Neuronal stem cell (in vitro differentiated cells): ENCODE results near the gene STIP1.

Experiments
- DNase-seq: peaks from one replicate; pipeline ENCODE4 v3.0.0-alpha.2; 2013; ENCODE audit warnings: low spot score
- H2AFZ ChIP-seq: one replicate; pipeline ENCODE4 v1.6.1; 2013; ENCODE audit warnings: mild to moderate bottlenecking, low read length, inconsistent platforms
- H2AK5ac ChIP-seq: 2 replicates; pipeline ENCODE4 v1.6.1; 2013; ENCODE audit warnings: low read depth, mild to moderate bottlenecking, inconsistent platforms, low read length, moderate library complexity, mixed read lengths
- H2BK120ac ChIP-seq: 2 replicates; pipeline ENCODE4 v1.6.1; 2013; ENCODE audit warnings: low read depth, mild to moderate bottlenecking, inconsistent platforms, low read length, moderate library complexity, mixed read lengths
- H2BK12ac ChIP-seq: one replicate; pipeline ENCODE4 v1.6.1; 2013; ENCODE audit warnings: low read length, inconsistent platforms
- H2BK15ac ChIP-seq: 2 replicates; pipeline ENCODE4 v1.6.1; 2013; ENCODE audit warnings: mild to moderate bottlenecking, low read length, inconsistent platforms, mixed read lengths
- H2BK5ac ChIP-seq: one replicate; pipeline ENCODE4 v1.6.1; 2013; ENCODE audit warnings: inconsistent platforms, mild to moderate bottlenecking, low read length, moderate library complexity
- H3K14ac ChIP-seq: one replicate; pipeline ENCODE4 v1.6.1; 2013; ENCODE audit warnings: low read length, inconsistent platforms
- H3K18ac ChIP-seq: 2 replicates; pipeline ENCODE4 v1.6.1; 2013; ENCODE audit warnings: low read length, inconsistent platforms
- H3K23ac ChIP-seq: 2 replicates; pipeline ENCODE4 v1.6.1; 2013; ENCODE audit warnings: low read depth, mild to moderate bottlenecking, mixed read lengths, low read length, inconsistent platforms; ENCODE audit not compliant: poor library complexity
- H3K27ac ChIP-seq: replicated peaks from 3 replicates; pipeline ENCODE4 v1.5.1; 2013; ENCODE audit warnings: low read length, inconsistent platforms
- H3K27me3 ChIP-seq, 3 experiments: 2 replicates each; pipeline ENCODE4 v1.6.1; 2013; ENCODE audit warnings: low read length in 3 of 3, mild to moderate bottlenecking in 2 of 3, inconsistent platforms in 1 of 3, low read depth in 1 of 3, mixed read lengths in 1 of 3, moderate library complexity in 1 of 3; ENCODE audit not compliant: control insufficient read depth in 3 of 3, insufficient read depth in 3 of 3
- H3K36me3 ChIP-seq, 2 donors: replicated peaks in 1 of 2; 2 replicates each; pipeline ENCODE4 v1.6.1; 2013; ENCODE audit warnings: low read length in 2 of 2; ENCODE audit not compliant: control insufficient read depth in 2 of 2, insufficient read depth in 2 of 2
- H3K4ac ChIP-seq: 2 replicates; pipeline ENCODE4 v1.6.1; 2013; ENCODE audit warnings: inconsistent platforms, mild to moderate bottlenecking, low read length, moderate library complexity
- H3K4me1 ChIP-seq, 2 donors: 1 replicate in 1 of 2; 2 replicates in 1 of 2; pipeline ENCODE4 v1.6.1; 2013; ENCODE audit warnings: low read length in 2 of 2, low read depth in 1 of 2; ENCODE audit not compliant: control insufficient read depth in 2 of 2, insufficient read depth in 1 of 2
- H3K4me2 ChIP-seq: one replicate; pipeline ENCODE4 v1.6.1; 2013; ENCODE audit warnings: mild to moderate bottlenecking, low read length, inconsistent platforms; ENCODE audit not compliant: insufficient read depth, poor library complexity, severe bottlenecking
- H3K4me3 ChIP-seq, 2 donors: 2 replicates each; pipeline ENCODE4 v1.5.1; 2013; ENCODE audit warnings: low read length in 2 of 2, mild to moderate bottlenecking in 2 of 2, inconsistent platforms in 1 of 2, moderate library complexity in 1 of 2
- H3K79me1 ChIP-seq: one replicate; pipeline ENCODE4 v1.6.1; 2013; ENCODE audit warnings: low read depth, mild to moderate bottlenecking, inconsistent platforms, low read length, moderate library complexity
- H3K9ac ChIP-seq: one replicate; pipeline ENCODE4 v1.6.1; 2013; ENCODE audit warnings: mild to moderate bottlenecking, low read depth, low read length, inconsistent platforms; ENCODE audit not compliant: poor library complexity
- H3K9me3 ChIP-seq, 2 donors: replicated peaks in 1 of 2; 2 replicates each; pipeline versions ENCODE3 to v1.6.1; 2013; ENCODE audit warnings: low read length in 2 of 2, mild to moderate bottlenecking in 2 of 2, inconsistent platforms in 1 of 2, low read depth in 1 of 2, mixed read lengths in 1 of 2, moderate library complexity in 1 of 2; ENCODE audit not compliant: control insufficient read depth in 2 of 2, insufficient read depth in 1 of 2
- H4K8ac ChIP-seq: one replicate; pipeline ENCODE4 v1.6.1; 2013; ENCODE audit warnings: low read depth, mild to moderate bottlenecking, inconsistent platforms, low read length, moderate library complexity
- H4K91ac ChIP-seq: one replicate; pipeline ENCODE4 v1.6.1; 2013; ENCODE audit warnings: low read length, low read depth, mild to moderate bottlenecking, inconsistent platforms; ENCODE audit not compliant: poor library complexity
- WGBS, 2 donors: extraction: QIAGEN DNeasy Blood & Tissue Kit; methylation state at CpG; one replicate each; pipeline ENCODE4 v1.1.7; 2013; ENCODE audit warnings: missing lambda C conversion rate in 2 of 2, mixed read lengths in 1 of 2; ENCODE audit not compliant: insufficient read length in 2 of 2, insufficient replicate concordance in 1 of 2; ENCODE audit errors: extremely low coverage in 2 of 2; 5-methylcytosine and 5-hydroxymethylcytosine counted together

The STIP1 gene

DNA sequence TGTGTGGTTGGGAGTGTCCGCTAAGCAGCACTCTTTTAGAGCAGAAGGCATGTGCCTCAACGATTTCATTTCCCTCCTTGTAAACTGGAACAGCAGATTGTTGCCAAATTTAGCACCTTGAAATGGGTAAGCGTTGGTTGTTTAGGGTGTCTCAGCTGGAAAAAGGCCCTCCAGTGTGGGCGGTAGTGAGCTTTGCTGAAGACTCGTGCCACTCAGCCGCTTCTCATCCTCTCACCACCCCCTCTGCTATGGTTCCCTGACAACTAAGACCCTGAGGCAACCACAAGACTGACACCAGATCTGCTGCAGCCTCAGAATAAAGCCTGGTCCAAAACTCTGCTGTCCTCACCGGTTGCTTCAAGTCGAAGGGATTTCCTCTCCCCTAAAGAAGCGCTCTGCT lies 10.7 kb downstream of the STIP1 start:
- Histone ChIP-seq H4K8ac (no peak overlapping the region), H4K91ac (no peak overlapping the region), H3K4me3 (no peak overlapping the region), H3K4me1 (no peaks in the 10 kb centered on the region), H2AK5ac (no peak overlapping the region), H3K9me3 (no peaks in the 10 kb centered on the region), H3K27me3 (no peaks in the 10 kb centered on the region), H2BK15ac (no peak overlapping the region), H2BK5ac (no peak overlapping the region), H2AFZ (no peak overlapping the region), H2BK12ac (no peak overlapping the region), H2BK120ac (no peak overlapping the region), H3K23ac (no peak overlapping the region), H3K9ac (no peak overlapping the region), H3K79me1 (peaks cover 6% of the 10 kb centered on the region), H3K4me2 (no peak overlapping the region), H3K14ac (no peak overlapping the region), H3K36me3 (peaks cover 67 to 100% of the 10 kb centered on the region in 2 donors), H3K18ac (no peak overlapping the region), H3K27ac (no peak overlapping the region), H3K4ac (no peak overlapping the region)
- no CpG with 5 or more reads among the region's 9 CpGs for whole genome bisulfite sequencing, 2 donors
- no peak for DNase-seq

DNA sequence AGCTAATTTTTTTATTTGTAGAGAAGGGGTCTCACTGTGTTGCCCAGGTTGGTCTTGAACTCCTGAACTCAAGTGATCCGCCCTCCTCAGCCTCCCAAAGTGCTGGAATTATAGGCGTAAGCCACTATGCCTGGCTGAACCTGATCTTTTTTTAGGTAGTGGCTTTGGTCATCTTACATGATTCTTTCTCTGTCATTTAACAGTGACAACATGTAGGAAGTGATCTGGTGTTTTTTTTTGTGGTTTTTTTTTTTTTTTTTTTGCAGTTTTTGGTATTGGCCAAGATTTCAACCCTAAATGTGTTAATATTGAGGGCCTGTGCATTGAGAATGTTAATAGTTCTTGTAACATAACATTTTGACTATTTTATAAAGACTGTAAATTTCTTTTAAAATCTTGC lies 12.5 kb downstream of the STIP1 start:
- Histone ChIP-seq H3K9me3 (peaks cover 0 to 2% of the 10 kb centered on the region in 2 donors), H3K27ac (no peak overlapping the region), H3K4ac (no peak overlapping the region), H3K4me2 (no peak overlapping the region), H2BK120ac (no peak overlapping the region), H3K9ac (no peak overlapping the region), H4K8ac (no peak overlapping the region), H3K14ac (no peak overlapping the region), H2BK15ac (no peak overlapping the region), H2AK5ac (no peak overlapping the region), H3K4me3 (no peak overlapping the region), H3K27me3 (no peaks in the 10 kb centered on the region), H3K79me1 (peaks cover under 1% of the 10 kb centered on the region), H3K4me1 (peaks cover 0 to 6% of the 10 kb centered on the region in 2 donors), H4K91ac (no peak overlapping the region), H3K23ac (no peak overlapping the region), H3K18ac (no peak overlapping the region), H2BK5ac (no peak overlapping the region), H2BK12ac (no peak overlapping the region), H3K36me3 (peaks cover 71 to 100% of the 10 kb centered on the region in 2 donors), H2AFZ (no peak overlapping the region)
- WGBS, 2 donors, result no CpG with 5 or more reads among the region's 2 CpGs
- no peak for DNase-seq

DNA sequence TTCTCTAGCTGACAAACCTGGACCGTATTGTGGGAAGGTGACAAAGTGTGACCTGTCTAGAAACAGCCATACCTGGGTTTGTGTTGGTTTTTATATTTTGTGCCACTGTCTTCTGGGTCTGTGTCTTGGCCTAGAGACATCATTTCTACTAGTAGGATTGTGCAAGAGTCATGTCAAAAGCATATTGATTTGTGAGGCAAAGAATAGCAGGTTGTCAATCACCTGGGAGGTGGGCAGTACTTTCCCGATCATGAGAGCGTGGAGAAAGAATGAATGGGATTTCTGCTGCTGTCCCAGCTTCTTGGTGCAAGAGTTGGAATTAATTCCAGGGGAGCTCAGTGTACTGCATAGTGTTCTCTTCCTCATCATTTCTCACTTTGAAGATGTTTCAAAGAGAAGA lies 15.6 kb downstream of the STIP1 start:
- no peak overlapping the region for H2BK15ac ChIP-seq
- DNase-seq, result no peak
- no peak overlapping the region for H3K9ac ChIP-seq
- H2BK120ac ChIP-seq, result no peak overlapping the region
- H2AFZ ChIP-seq, result no peak overlapping the region
- no peaks in the 10 kb centered on the region for H3K27me3 ChIP-seq
- H4K91ac ChIP-seq, result no peak overlapping the region
- H3K4me2 ChIP-seq, result no peak overlapping the region
- H2AK5ac ChIP-seq, result no peak overlapping the region
- peaks cover 66 to 98% of the 10 kb centered on the region in 2 donors for H3K36me3 ChIP-seq
- H2BK5ac ChIP-seq, result no peak overlapping the region
- H3K23ac ChIP-seq, result no peak overlapping the region
- peaks cover 0 to 6% of the 10 kb centered on the region in 2 donors for H3K4me1 ChIP-seq
- no peak overlapping the region for H3K4me3 ChIP-seq
- H3K14ac ChIP-seq, result no peak overlapping the region
- H3K27ac ChIP-seq, result no peak overlapping the region
- H3K9me3 ChIP-seq, result peaks cover 0 to 2% of the 10 kb centered on the region in 2 donors
- H3K18ac ChIP-seq, result no peak overlapping the region
- WGBS, 2 donors, result no CpG with 5 or more reads among the region's 3 CpGs
- no peak overlapping the region for H2BK12ac ChIP-seq
- no peak overlapping the region for H3K4ac ChIP-seq
- no peak overlapping the region for H4K8ac ChIP-seq
- H3K79me1 ChIP-seq, result no peaks in the 10 kb centered on the region

DNA sequence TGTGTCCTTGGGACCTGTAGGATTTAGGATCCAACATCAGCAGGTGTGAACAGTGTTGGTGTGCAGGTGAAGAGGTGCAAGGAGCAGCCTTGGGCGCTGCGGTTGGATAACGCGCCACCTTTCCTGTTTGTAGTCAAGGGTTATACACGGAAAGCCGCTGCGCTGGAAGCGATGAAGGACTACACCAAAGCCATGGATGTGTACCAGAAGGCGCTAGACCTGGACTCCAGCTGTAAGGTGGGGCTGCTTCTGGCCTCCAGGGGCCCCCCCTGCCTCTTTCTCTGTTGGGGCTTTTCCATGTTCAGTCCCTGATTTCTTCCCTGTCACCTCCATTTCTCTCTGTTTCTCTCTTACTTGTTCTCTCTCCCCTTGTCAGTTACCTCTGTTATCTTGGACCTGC lies 17.0 kb downstream of the STIP1 start:
- no peaks in the 10 kb centered on the region for H3K27me3 ChIP-seq
- H2AFZ ChIP-seq, result no peak overlapping the region
- H2BK15ac ChIP-seq, result no peak overlapping the region
- no peak overlapping the region for H2AK5ac ChIP-seq
- no peak overlapping the region for H2BK120ac ChIP-seq
- H4K8ac ChIP-seq, result peak overlapping the region; percentile 84
- H3K4me2 ChIP-seq, result no peak overlapping the region
- H3K27ac ChIP-seq, result peak overlapping the region; percentile 30
- H3K79me1 ChIP-seq, result peaks cover 2% of the 10 kb centered on the region
- no peak overlapping the region for H3K4me3 ChIP-seq
- no peak overlapping the region for H4K91ac ChIP-seq
- H3K18ac ChIP-seq, result no peak overlapping the region
- no peak overlapping the region for H3K14ac ChIP-seq
- H3K4me1 ChIP-seq, result peaks cover 6 to 9% of the 10 kb centered on the region in 2 donors
- H3K9ac ChIP-seq, result no peak overlapping the region
- WGBS, 2 donors, result no CpG with 5 or more reads among the region's 9 CpGs
- no peak overlapping the region for H3K4ac ChIP-seq
- DNase-seq, result no peak
- H3K36me3 ChIP-seq, result peaks cover 65 to 91% of the 10 kb centered on the region in 2 donors
- no peak overlapping the region for H2BK5ac ChIP-seq
- peaks cover 0 to 3% of the 10 kb centered on the region in 2 donors for H3K9me3 ChIP-seq
- H3K23ac ChIP-seq, result no peak overlapping the region
- H2BK12ac ChIP-seq, result no peak overlapping the region
